22Rv1 (cell line): ENCODE results near the gene GOLGA2.

Experiments used
- CTCF ChIP-seq: fragments of 450-650 bp; IDR thresholded peaks from 2 replicates; pipeline ENCODE4 v1.5.1; 2017; ENCODE audit warnings: mild to moderate bottlenecking
- ZFX ChIP-seq: fragments of 450-650 bp; IDR thresholded peaks from 2 replicates; pipeline ENCODE4 v1.6.1; 2017; ENCODE audit warnings: antibody characterized with exemption, borderline replicate concordance

- TF ChIP-seq CTCF (no peak), ZFX (no peak)
These were observed 45.5 kb upstream of the GOLGA2 start for GRCh38 chr9:128321343-128321742.
